ENCODE measurements around the gene TCF19. TPM values are rescaled to one million over a fixed set of nuclear protein-coding genes. Genes with fewer than 3 reads are reported as not detected.
"Not testable (repeated sequence)": the region's sequence is repeated elsewhere in the genome, so short reads cannot be mapped to it uniquely, and the experiment has no call there.

The TCF19 gene
- total RNA-seq, 2 experiments from 2014 or later, result 86.3 to 86.7 TPM

GRCh38 chr6:31196251-31197022 lies 38.0 kb downstream of the TCF19 start:
- not testable (repeated sequence) for H3K9me3 Mint-ChIP-seq, DNase-seq, H3K27me3 Mint-ChIP-seq
- ChIA-PET CTCF (interaction anchor here (0.7 to 5.8 kb wide), 19 partner anchors 9 to 207 kb away, joined by 3 to 73 read pairs (median 4); partner anchors contain the start of genes CCHCR1, MICA and TCF19), POLR2A (interaction anchor here (0.7 kb wide), 1 partner anchor 340 kb away, joined by 6 read pairs; no protein-coding TSS in a partner anchor)
- peaks cover 52% of the 10 kb centered on the region for H3K4me1 Mint-ChIP-seq
- peak overlapping the region; percentile 98 for H3K4me3 Mint-ChIP-seq
- peaks cover 44% of the 10 kb centered on the region for H3K36me3 Mint-ChIP-seq (ENCODE audit: low read depth)
- peak overlapping the region; percentile 99 for H3K27ac Mint-ChIP-seq

DNA sequence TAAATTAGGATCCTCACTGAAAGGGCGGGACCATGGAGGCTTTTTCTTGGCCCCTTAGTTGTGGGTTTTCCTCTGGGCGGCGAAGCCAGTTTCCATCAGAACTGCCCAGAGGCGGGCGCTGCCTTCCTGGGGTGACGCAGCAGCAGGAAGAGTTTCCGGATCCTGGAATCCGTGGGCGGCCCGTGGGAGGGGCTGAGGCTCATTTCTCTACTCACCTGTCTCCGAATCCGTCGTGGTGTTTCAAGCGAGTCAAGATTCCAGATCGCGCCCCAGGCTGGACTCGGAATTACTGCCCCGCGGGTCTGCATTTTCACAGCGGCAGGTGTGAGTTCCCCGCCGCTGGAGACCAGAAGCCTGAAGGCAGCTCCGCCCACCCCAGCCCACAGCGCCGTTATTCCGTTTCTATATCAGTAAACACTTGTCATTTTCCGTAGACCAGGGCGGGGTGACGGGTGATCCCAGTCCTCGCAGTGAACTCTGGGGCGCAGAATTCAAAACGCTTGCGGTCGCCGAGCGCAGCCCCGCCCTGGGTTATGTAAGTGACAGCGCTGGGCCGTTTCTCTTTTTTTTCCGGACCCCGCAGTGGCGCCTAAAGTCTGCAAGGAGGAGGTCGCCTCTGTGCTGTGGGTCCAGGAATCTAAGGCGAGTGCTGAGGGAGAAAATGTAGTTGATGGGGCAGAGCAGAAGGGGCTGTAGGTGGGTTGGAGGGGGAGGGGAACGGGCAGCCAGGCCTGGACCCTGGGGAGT lies 39.3 kb downstream of the TCF19 start:
- Mint-ChIP-seq H3K36me3 (ENCODE audit: low read depth) (peaks cover 49% of the 10 kb centered on the region), H3K4me1 (peaks cover 65% of the 10 kb centered on the region), H3K27ac (peak overlapping the region; percentile 99), H3K4me3 (peak overlapping the region; percentile 98), H3K27me3 (no peaks in the 10 kb centered on the region), H3K9me3 (peaks cover 4% of the 10 kb centered on the region)
- ChIA-PET CTCF (interaction anchor here (0.6 to 5.8 kb wide), 18 partner anchors 8 to 206 kb away, joined by 3 to 73 read pairs (median 4); partner anchors contain the start of genes CCHCR1, MICA and TCF19), POLR2A (interaction anchor here (0.6 to 1.3 kb wide), 4 partner anchors 13 to 371 kb away, joined by 3 to 5 read pairs (median 4); no protein-coding TSS in a partner anchor)
- peak; percentile 98 for DNase-seq

GRCh38 chr6:31199105-31199452 lies 40.7 kb downstream of the TCF19 start:
- POLR2A ChIA-PET, H3K9me3 Mint-ChIP-seq, DNase-seq, H3K27me3 Mint-ChIP-seq: not testable (repeated sequence)
- peaks cover 77% of the 10 kb centered on the region for H3K4me1 Mint-ChIP-seq
- peak overlapping the region; percentile 99 for H3K27ac Mint-ChIP-seq
- CTCF ChIA-PET, result interaction anchor here (2.0 to 5.8 kb wide), 2 partner anchors 10 to 167 kb away, joined by 5 to 73 read pairs; no protein-coding TSS in a partner anchor
- H3K4me3 Mint-ChIP-seq, result peak overlapping the region; percentile 98
- peaks cover 48% of the 10 kb centered on the region for H3K36me3 Mint-ChIP-seq (ENCODE audit: low read depth)

GRCh38 chr6:31202259-31203166 lies 44.1 kb downstream of the TCF19 start:
- Mint-ChIP-seq H3K27ac (peak overlapping the region; percentile 96), H3K9me3 (peaks cover 4% of the 10 kb centered on the region), H3K4me1 (peaks cover 68% of the 10 kb centered on the region), H3K4me3 (peak overlapping the region; percentile 82), H3K36me3 (ENCODE audit: low read depth) (peaks cover 41% of the 10 kb centered on the region), H3K27me3 (no peaks in the 10 kb centered on the region)
- ChIA-PET POLR2A (no interaction called here), CTCF (interaction anchor here (1.0 to 3.1 kb wide), 3 partner anchors 9 to 164 kb away, joined by 4 to 8 read pairs (median 4); no protein-coding TSS in a partner anchor)
- DNase-seq, result no peak

DNA sequence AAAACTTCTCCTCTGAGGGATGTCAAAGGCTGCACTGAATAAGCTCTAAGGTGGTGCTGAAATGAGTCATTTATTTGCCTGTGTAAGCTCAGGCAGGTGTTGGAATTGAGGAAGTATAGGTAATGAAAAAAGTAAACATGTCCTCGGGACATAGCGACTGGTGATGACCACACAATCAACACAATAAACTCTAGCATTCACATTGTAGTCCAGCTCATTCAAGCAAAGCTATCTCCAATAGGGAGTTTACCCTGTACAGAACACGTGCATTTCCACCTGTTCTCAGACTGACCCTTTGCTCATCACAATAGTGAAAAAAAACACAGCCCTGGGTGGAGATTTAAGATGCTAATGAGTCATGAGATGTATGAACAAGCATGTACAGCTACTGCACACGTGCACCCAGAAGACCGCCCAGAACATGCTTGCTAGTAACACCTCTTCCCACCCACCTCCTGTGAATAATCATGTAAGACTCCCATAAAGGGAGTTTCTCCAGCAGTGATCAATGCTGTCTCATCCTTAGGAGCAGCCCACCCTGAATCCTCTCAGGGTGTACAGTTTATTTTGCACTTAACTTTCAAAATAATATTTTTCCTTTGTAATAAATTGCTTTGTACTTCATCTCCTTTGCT lies 45.1 kb downstream of the TCF19 start:
- peak; percentile 56 for DNase-seq
- ChIA-PET POLR2A (no interaction called here), CTCF (interaction anchor here (1.0 to 3.1 kb wide), 3 partner anchors 8 to 163 kb away, joined by 4 to 8 read pairs (median 4); no protein-coding TSS in a partner anchor)
- H3K4me3 Mint-ChIP-seq, result peak overlapping the region; percentile 82
- peak overlapping the region; percentile 96 for H3K27ac Mint-ChIP-seq
- H3K4me1 Mint-ChIP-seq, result peaks cover 66% of the 10 kb centered on the region
- no peaks in the 10 kb centered on the region for H3K27me3 Mint-ChIP-seq
- peaks cover 4% of the 10 kb centered on the region for H3K9me3 Mint-ChIP-seq
- H3K36me3 Mint-ChIP-seq (ENCODE audit: low read depth), result peaks cover 39% of the 10 kb centered on the region

DNA sequence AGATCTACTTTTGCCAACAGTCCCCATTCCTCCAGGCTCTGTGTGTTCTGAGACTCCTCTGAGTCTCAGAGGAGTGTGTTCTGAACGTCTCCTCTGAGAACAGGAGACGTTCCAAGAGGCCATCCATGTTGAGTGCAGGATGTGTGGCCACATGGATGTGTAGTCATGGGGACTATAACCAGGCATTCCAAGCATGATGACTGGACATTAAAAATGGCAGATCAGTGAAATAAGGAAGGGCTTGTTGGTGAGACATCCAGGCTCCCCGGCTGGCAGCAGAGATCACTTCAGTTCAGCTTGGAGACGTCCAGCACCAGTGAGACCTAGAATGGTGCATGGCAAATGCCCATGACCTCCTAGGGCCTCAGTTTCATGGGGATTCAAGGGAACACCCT lies 46.4 kb downstream of the TCF19 start:
- Mint-ChIP-seq H3K4me3 (peak overlapping the region; percentile 82), H3K4me1 (peaks cover 55% of the 10 kb centered on the region), H3K27ac (peak overlapping the region; percentile 96), H3K27me3 (no peaks in the 10 kb centered on the region), H3K36me3 (ENCODE audit: low read depth) (peaks cover 28% of the 10 kb centered on the region), H3K9me3 (peaks cover 4% of the 10 kb centered on the region)
- POLR2A ChIA-PET, result no interaction called here
- CTCF ChIA-PET, result interaction anchor here (0.6 to 0.9 kb wide), 2 partner anchors 8 to 303 kb away, joined by 3 to 4 read pairs; no protein-coding TSS in a partner anchor
- DNase-seq, result no peak

DNA sequence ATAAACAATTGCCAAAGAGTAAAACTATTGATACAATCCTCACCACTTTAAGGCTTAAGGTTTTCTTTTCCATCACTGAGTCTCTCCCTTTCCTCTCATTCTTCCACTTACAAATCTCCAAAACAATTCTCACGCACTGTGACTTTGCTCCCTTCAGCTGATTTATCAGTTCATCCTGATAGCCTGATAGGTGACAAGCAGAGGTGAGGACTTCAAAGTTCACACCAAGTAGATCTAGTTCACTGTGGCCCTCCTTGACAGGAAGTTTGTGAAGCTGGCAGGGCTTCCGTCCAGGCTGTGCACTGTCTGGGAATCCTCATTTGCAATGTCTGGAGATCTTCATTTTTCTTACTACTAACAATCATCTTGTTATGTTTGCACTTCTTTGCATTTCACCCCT lies 47.2 kb downstream of the TCF19 start:
- peaks cover 2% of the 10 kb centered on the region for H3K9me3 Mint-ChIP-seq
- H3K36me3 Mint-ChIP-seq (ENCODE audit: low read depth), result peaks cover 19% of the 10 kb centered on the region
- peak overlapping the region; percentile 51 for H3K27ac Mint-ChIP-seq
- no peak for DNase-seq
- POLR2A ChIA-PET, result no interaction called here
- H3K27me3 Mint-ChIP-seq, result no peaks in the 10 kb centered on the region
- CTCF ChIA-PET, result interaction anchor here (0.9 kb wide), 1 partner anchor 9 kb away, joined by 4 read pairs; no protein-coding TSS in a partner anchor
- no peak overlapping the region for H3K4me3 Mint-ChIP-seq
- peaks cover 47% of the 10 kb centered on the region for H3K4me1 Mint-ChIP-seq

DNA sequence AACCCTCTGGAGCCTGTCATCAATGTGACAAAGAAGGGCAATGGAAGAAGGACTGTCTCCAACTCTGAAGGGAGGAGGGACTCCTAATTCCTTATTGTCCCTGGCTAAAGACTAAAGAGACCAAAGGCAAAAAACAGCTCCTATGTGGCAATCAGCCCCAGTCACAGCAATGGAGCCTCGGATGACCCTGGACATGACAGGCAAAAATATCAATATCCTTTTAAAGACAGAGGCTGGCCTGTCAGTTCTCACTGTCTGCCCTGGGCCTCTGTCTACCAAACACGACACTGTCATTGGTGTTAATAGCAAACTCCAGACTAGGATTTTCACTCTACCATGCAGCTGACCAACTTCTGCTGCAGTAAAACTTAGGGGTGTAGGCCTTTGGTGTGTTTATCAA lies 50.1 kb downstream of the TCF19 start:
- DNase-seq, result no peak
- H3K4me1 Mint-ChIP-seq, result peaks cover 21% of the 10 kb centered on the region
- H3K36me3 Mint-ChIP-seq (ENCODE audit: low read depth), result peaks cover 7% of the 10 kb centered on the region
- H3K4me3 Mint-ChIP-seq, result no peak overlapping the region
- no peak overlapping the region for H3K27ac Mint-ChIP-seq
- H3K9me3 Mint-ChIP-seq, result no peaks in the 10 kb centered on the region
- CTCF ChIA-PET, result interaction anchor here (1.6 kb wide), 1 partner anchor 12 kb away, joined by 6 read pairs; no protein-coding TSS in a partner anchor
- no peaks in the 10 kb centered on the region for H3K27me3 Mint-ChIP-seq
- POLR2A ChIA-PET, result no interaction called here

DNA sequence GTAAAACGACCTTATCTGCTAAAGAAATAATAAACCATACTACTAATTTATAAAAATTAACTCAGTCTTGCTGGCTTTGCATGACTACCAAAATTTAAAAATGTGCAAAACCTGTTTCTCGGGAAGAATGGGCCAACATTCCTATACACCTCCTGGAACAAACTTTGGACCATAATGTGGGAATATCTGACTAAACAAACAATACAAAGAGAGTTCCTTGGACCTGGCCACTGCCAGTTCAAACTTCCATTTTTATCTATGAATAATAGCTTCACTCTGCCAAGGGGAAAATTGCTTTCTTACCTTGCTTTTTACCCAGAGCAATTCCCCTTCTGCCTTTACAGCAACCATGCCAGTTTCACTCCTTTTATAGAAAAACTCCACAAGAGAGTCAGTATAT lies 50.7 kb downstream of the TCF19 start:
- Mint-ChIP-seq H3K9me3 (no peaks in the 10 kb centered on the region), H3K27ac (no peak overlapping the region), H3K36me3 (ENCODE audit: low read depth) (peaks cover 7% of the 10 kb centered on the region), H3K27me3 (no peaks in the 10 kb centered on the region), H3K4me3 (no peak overlapping the region), H3K4me1 (peaks cover 14% of the 10 kb centered on the region)
- CTCF ChIA-PET, result interaction anchor here (0.7 to 1.0 kb wide), 2 partner anchors 11 kb away, joined by 3 to 5 read pairs; no protein-coding TSS in a partner anchor
- DNase-seq, result no peak
- POLR2A ChIA-PET, result no interaction called here

- DNase-seq, result no peak
- H3K9me3 Mint-ChIP-seq, result peaks cover 2% of the 10 kb centered on the region
- no peaks in the 10 kb centered on the region for H3K27me3 Mint-ChIP-seq
- ChIA-PET POLR2A (no interaction called here), CTCF (interaction anchor here (1.0 to 2.1 kb wide), 3 partner anchors 88 to 191 kb away, joined by 3 to 7 read pairs (median 6); no protein-coding TSS in a partner anchor)
- no peak overlapping the region for H3K27ac Mint-ChIP-seq
- H3K4me3 Mint-ChIP-seq, result no peak overlapping the region
- peaks cover 4% of the 10 kb centered on the region for H3K36me3 Mint-ChIP-seq (ENCODE audit: low read depth)
- H3K4me1 Mint-ChIP-seq, result peaks cover 5% of the 10 kb centered on the region
Measured at GRCh38 chr6:31210123-31210522, 51.7 kb downstream of the TCF19 start.

- POLR2A ChIA-PET, result interaction anchor here (0.6 kb wide), 1 partner anchor 13 kb away, joined by 5 read pairs; no protein-coding TSS in a partner anchor
Measured at GRCh38 chr6:31210741-31211532, 52.5 kb downstream of the TCF19 start.

More at GRCh38 chr6:31210741-31211532, 52.5 kb downstream of the TCF19 start:
- DNase-seq, result no peak
- Mint-ChIP-seq H3K4me3 (no peak overlapping the region), H3K9me3 (peaks cover 2% of the 10 kb centered on the region), H3K36me3 (ENCODE audit: low read depth) (peaks cover 2% of the 10 kb centered on the region), H3K27me3 (no peaks in the 10 kb centered on the region), H3K27ac (no peak overlapping the region), H3K4me1 (peaks cover 2% of the 10 kb centered on the region)
- CTCF ChIA-PET, result interaction anchor here (0.6 to 2.1 kb wide), 8 partner anchors 8 to 647 kb away, joined by 3 to 7 read pairs (median 4); no protein-coding TSS in a partner anchor
